Subcutaneous abdominal adipose tissue (tissue), 5 donors: Measurements from ENCODE around the gene RNF13.

Source experiments
- H3K27ac ChIP-seq: one replicate; pipeline ENCODE4 v1.7.0; 2013; ENCODE audit warnings: low read depth, mild to moderate bottlenecking, inconsistent platforms, low read length, moderate library complexity
- H3K27me3 ChIP-seq, 5 donors: one replicate each; pipeline ENCODE4 v1.7.0; 2013; ENCODE audit warnings: low read length in 5 of 5, inconsistent platforms in 1 of 5; ENCODE audit not compliant: control insufficient read depth in 5 of 5, insufficient read depth in 4 of 5
- H3K36me3 ChIP-seq, 5 donors: one replicate each; pipeline ENCODE4 v1.7.0; 2013; ENCODE audit warnings: low read length in 5 of 5; ENCODE audit not compliant: control insufficient read depth in 5 of 5, insufficient read depth in 5 of 5
- H3K4me1 ChIP-seq, 5 donors: one replicate each; pipeline ENCODE4 v1.7.0; 2013; ENCODE audit warnings: low read length in 5 of 5, mild to moderate bottlenecking in 3 of 5, moderate library complexity in 1 of 5; ENCODE audit not compliant: control insufficient read depth in 5 of 5, insufficient read depth in 5 of 5
- H3K4me3 ChIP-seq, 5 donors: one replicate each; pipeline ENCODE4 v1.7.0; 2013; ENCODE audit warnings: low read length in 5 of 5, low read depth in 1 of 5
- H3K9ac ChIP-seq, 5 donors: one replicate each; pipeline ENCODE4 v1.7.0; 2013; ENCODE audit warnings: low read length in 5 of 5, mild to moderate bottlenecking in 4 of 5, moderate library complexity in 3 of 5
- H3K9me3 ChIP-seq, 5 donors: one replicate each; pipeline ENCODE4 v1.7.0; 2013; ENCODE audit warnings: low read length in 5 of 5; ENCODE audit not compliant: control insufficient read depth in 5 of 5
- donor health status: healthy.
- donor health status: healthy.
- donor health status: healthy.
- donor health status: healthy.
- donor health status: healthy.

RNF13 gene

GRCh38 chr3:149955449-149955848 lies 142.4 kb downstream of the RNF13 start:
- H3K9ac ChIP-seq = peak overlapping the region in 1 of 5 donors; percentile 7

GRCh38 chr3:149957361-149958125 lies 144.5 kb downstream of the RNF13 start:
- Histone ChIP-seq H3K27me3 (no peaks in the 10 kb centered on the region), H3K9ac (no peak overlapping the region), H3K9me3 (no peaks in the 10 kb centered on the region), H3K4me1 (peaks cover 0 to 8% (median 4%) of the 10 kb centered on the region in 5 donors), H3K36me3 (peaks cover 0 to 7% (median 3%) of the 10 kb centered on the region in 5 donors), H3K27ac (no peak overlapping the region), H3K4me3 (no peak overlapping the region)

More at GRCh38 chr3:149955449-149955848, 142.4 kb downstream of the RNF13 start:
- Histone ChIP-seq H3K4me1 (peaks cover 0 to 16% (median 4%) of the 10 kb centered on the region in 5 donors), H3K27ac (no peak overlapping the region), H3K4me3 (no peak overlapping the region), H3K9me3 (no peaks in the 10 kb centered on the region), H3K36me3 (peaks cover 0 to 5% (median under 1%) of the 10 kb centered on the region in 5 donors), H3K27me3 (no peaks in the 10 kb centered on the region)

GRCh38 chr3:149958171-149958796 lies 145.3 kb downstream of the RNF13 start:
- no peak overlapping the region for H3K4me3 ChIP-seq
- no peaks in the 10 kb centered on the region for H3K9me3 ChIP-seq
- peaks cover 0 to 7% (median 3%) of the 10 kb centered on the region in 5 donors for H3K36me3 ChIP-seq
- no peaks in the 10 kb centered on the region for H3K27me3 ChIP-seq
- no peak overlapping the region for H3K27ac ChIP-seq
- no peak overlapping the region for H3K9ac ChIP-seq
- peaks cover 0 to 8% (median 4%) of the 10 kb centered on the region in 5 donors for H3K4me1 ChIP-seq

GRCh38 chr3:149959443-149959842 lies 146.4 kb downstream of the RNF13 start:
- peaks cover 0 to 7% (median 3%) of the 10 kb centered on the region in 5 donors for H3K36me3 ChIP-seq
- H3K9me3 ChIP-seq = no peaks in the 10 kb centered on the region
- no peak overlapping the region for H3K9ac ChIP-seq
- H3K4me3 ChIP-seq = no peak overlapping the region
- H3K27me3 ChIP-seq = no peaks in the 10 kb centered on the region
- peaks cover 0 to 8% (median 4%) of the 10 kb centered on the region in 5 donors for H3K4me1 ChIP-seq
- H3K27ac ChIP-seq = no peak overlapping the region

DNA sequence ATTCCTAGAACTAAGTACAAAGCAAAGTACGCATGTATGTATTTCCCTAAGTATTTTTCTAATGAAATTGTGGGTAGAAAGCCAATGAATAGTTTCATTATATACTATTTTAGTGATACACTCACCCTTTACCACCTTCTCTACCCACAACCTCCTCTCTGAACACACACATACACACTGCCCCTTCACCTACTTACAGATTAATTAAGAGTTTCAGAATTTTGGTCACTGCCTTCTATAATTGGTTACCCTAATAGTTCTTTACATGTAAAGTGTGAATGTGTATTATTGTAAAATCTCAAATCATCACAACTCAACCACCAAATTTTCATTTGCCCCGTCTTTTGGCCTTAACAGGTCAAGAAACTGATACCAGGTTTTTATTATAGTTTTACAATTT lies 150.5 kb downstream of the RNF13 start:
- no peak overlapping the region for H3K27ac ChIP-seq
- no peaks in the 10 kb centered on the region for H3K27me3 ChIP-seq
- no peak overlapping the region for H3K4me3 ChIP-seq
- H3K36me3 ChIP-seq = peaks cover 0 to 15% (median 7%) of the 10 kb centered on the region in 5 donors
- H3K9ac ChIP-seq = no peak overlapping the region
- H3K9me3 ChIP-seq = no peaks in the 10 kb centered on the region
- H3K4me1 ChIP-seq = peaks cover 0 to 9% (median 3%) of the 10 kb centered on the region in 5 donors

- Histone ChIP-seq H3K27me3 (no peaks in the 10 kb centered on the region), H3K9me3 (no peaks in the 10 kb centered on the region), H3K4me3 (no peak overlapping the region), H3K4me1 (peaks cover 0 to 15% (median 6%) of the 10 kb centered on the region in 5 donors), H3K36me3 (peaks cover 0 to 15% (median 7%) of the 10 kb centered on the region in 5 donors), H3K27ac (no peak overlapping the region), H3K9ac (no peak overlapping the region)
Observed at GRCh38 chr3:149964291-149964690, 151.3 kb downstream of the RNF13 start.

DNA sequence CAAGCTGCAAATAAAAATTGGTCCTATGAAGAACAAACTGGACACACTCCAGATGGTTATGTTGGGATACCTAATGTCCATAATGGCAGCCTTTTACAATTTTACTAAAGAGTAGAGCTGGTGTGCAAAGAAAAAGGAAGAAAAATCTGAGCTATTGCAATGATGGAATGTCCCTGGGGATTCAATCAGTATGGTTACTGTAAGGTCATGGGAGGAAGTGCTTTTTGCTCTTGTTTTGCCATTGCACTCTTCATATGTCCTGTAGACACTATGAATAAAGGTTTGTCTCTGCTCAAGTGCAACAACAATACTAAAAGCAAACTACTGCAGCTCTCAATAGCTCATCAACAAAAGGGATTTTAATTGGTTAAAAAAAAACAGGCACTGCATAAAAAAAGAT lies 152.3 kb downstream of the RNF13 start:
- H3K4me1 ChIP-seq = peaks cover 0 to 23% (median 12%) of the 10 kb centered on the region in 5 donors
- no peak overlapping the region for H3K4me3 ChIP-seq
- no peaks in the 10 kb centered on the region for H3K9me3 ChIP-seq
- H3K27ac ChIP-seq = no peak overlapping the region
- peaks cover 0 to 15% (median 5%) of the 10 kb centered on the region in 5 donors for H3K36me3 ChIP-seq
- no peak overlapping the region for H3K9ac ChIP-seq
- no peaks in the 10 kb centered on the region for H3K27me3 ChIP-seq

- H3K9ac ChIP-seq = no peak overlapping the region
Observed at GRCh38 chr3:149967086-149967685, 154.2 kb downstream of the RNF13 start.

GRCh38 chr3:149968216-149968615 lies 155.2 kb downstream of the RNF13 start:
- H3K9ac ChIP-seq = no peak overlapping the region
- no peak overlapping the region for H3K4me3 ChIP-seq

More at GRCh38 chr3:149967086-149967685, 154.2 kb downstream of the RNF13 start:
- Histone ChIP-seq H3K9me3 (no peaks in the 10 kb centered on the region), H3K27me3 (no peaks in the 10 kb centered on the region), H3K4me3 (no peak overlapping the region), H3K4me1 (peaks cover 0 to 32% (median 21%) of the 10 kb centered on the region in 5 donors), H3K27ac (no peak overlapping the region), H3K36me3 (peaks cover 0 to 8% (median 5%) of the 10 kb centered on the region in 5 donors)

More at GRCh38 chr3:149968216-149968615, 155.2 kb downstream of the RNF13 start:
- no peaks in the 10 kb centered on the region for H3K9me3 ChIP-seq
- H3K36me3 ChIP-seq = peaks cover 0 to 8% (median 5%) of the 10 kb centered on the region in 5 donors
- H3K27me3 ChIP-seq = no peaks in the 10 kb centered on the region
- peaks cover 0 to 32% (median 21%) of the 10 kb centered on the region in 5 donors for H3K4me1 ChIP-seq
- no peak overlapping the region for H3K27ac ChIP-seq
